Testis (tissue), 2 donors: ENCODE measurements around the gene RBM39.

ENCODE experiments used
- CTCF ChIP-seq, 3 experiments: fragments of 450-650 bp in 2 of 3; fragments of 200-600 bp in 1 of 3; sonication (generic) in 1 of 3; IDR thresholded peaks; one replicate each; pipeline ENCODE4 v1.5.1; 2016 to 2019; ENCODE audit warnings: antibody characterized with exemption in 3 of 3, mild to moderate bottlenecking in 2 of 3, moderate library complexity in 1 of 3
- POLR2A ChIP-seq: fragments of 450-650 bp; IDR thresholded peaks from one replicate; pipeline ENCODE4 v1.6.1; 2017; ENCODE audit warnings: antibody characterized with exemption, mild to moderate bottlenecking, moderate library complexity

- no peak for TF ChIP-seq CTCF (IDR thresholded peaks at IDR 0.05)
- TF ChIP-seq POLR2A: no peak
These were observed 7.7 kb downstream of the RBM39 start for GRCh38 chr20:35734374-35734773.
